HG03175 (cell line): Measurements from ENCODE around the gene SLC26A1.

Experiments
- ATAC-seq: cut with Tn5 transposase; IDR thresholded peaks from one replicate; pipeline ENCODE4 v1.9.1; 2021; ENCODE audit warnings: mild to moderate bottlenecking, moderate library complexity; ENCODE audit not compliant: unreplicated experiment

The SLC26A1 gene, protein sequence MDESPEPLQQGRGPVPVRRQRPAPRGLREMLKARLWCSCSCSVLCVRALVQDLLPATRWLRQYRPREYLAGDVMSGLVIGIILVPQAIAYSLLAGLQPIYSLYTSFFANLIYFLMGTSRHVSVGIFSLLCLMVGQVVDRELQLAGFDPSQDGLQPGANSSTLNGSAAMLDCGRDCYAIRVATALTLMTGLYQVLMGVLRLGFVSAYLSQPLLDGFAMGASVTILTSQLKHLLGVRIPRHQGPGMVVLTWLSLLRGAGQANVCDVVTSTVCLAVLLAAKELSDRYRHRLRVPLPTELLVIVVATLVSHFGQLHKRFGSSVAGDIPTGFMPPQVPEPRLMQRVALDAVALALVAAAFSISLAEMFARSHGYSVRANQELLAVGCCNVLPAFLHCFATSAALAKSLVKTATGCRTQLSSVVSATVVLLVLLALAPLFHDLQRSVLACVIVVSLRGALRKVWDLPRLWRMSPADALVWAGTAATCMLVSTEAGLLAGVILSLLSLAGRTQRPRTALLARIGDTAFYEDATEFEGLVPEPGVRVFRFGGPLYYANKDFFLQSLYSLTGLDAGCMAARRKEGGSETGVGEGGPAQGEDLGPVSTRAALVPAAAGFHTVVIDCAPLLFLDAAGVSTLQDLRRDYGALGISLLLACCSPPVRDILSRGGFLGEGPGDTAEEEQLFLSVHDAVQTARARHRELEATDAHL

DNA sequence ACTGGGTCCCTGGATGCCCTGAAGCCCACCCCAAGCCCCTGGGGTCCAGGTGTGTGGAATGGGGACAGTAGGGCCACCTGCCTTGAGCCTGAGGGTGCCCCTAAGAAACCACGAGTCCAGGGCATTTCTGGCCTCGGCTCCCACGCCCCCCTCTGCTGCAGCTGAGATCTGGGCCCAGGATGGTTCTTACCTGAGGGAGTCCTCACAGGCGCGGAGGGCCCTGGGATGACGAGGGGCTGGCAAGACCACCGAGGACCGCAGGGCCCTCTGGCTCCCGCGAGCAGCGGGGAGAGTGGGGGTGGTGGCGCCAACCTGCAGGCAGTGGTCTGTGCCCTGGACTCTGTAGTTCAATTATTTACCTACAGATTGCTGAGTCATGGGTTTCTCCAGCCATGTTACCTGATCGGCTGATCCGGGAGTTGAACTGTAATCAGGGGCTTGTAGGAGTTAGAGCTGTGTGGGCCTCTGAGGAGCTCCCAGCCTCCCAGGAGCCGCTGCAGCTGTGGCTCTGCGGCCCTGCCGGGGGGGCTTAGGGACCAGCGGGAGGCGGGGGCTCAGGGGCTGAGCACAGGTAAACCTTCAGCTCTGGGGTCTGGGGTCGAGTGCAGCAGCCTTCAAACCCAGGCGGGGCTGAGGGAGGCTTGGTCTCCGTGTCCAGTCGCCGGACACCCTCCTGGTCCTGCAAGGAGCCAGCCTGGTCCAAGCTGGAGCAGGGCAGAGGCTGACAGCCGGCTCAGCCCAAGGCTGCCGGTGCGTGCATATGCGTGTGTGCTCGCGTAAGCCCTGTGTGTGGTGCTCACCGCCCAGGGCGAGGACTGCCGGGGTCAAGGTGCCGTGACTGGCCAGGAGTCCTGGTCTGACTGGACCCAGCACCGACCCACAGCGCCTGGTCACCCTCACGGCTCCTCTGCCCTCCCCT, at the start of gene SLC26A1:
TSS of gene SLC26A1 (minus strand) at position 294 of the 919 bp plus-strand sequence. CDS start 1,701 bp downstream, outside the sequence.
- ATAC-seq: no peak

DNA sequence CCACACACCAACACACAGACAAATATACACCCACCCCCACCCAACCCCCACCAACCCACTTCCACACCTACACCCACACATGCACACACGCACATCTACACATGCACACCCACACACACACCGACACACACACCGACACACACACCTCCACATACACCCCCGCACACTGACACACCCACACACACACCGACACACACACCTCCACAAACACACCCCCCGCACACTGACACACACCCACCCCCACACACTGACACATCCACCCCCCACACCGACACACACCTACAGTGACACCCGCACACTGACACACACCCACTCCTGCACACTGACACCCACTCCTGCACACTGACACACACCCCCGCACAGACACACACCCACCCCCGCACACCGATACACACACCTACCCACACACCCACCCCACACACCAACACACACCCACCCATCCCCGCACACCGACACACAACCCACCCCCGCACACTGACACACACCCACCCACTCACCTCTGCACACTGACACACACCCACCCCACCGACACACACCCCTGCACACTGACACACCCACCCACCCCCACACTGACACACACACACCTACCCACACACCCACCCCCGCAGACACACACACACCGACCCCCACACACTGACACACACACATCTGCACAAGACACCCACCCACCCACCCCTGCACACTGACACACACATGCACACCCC, 49.3 kb upstream of the SLC26A1 start:
- no peak for ATAC-seq

DNA sequence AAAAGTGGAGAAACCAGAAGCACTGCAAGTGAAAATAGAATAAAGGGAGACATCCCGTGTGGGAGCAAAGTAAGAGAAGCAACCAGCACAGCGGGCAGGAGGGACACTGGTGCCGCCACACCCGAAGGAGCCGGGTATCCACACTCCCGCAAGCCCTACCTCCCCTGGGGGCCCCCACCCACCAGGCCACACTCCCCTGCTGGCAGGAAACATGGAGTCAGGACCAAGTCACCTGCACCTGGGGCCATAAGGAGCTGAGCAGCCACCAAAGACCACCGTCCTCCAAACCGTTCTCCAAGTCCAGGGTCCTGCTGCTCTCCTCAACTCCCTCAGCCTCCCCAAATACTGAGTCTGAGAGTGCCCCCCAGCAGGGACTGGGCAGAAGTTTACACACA, 48.7 kb upstream of the SLC26A1 start:
- ATAC-seq: no peak

DNA sequence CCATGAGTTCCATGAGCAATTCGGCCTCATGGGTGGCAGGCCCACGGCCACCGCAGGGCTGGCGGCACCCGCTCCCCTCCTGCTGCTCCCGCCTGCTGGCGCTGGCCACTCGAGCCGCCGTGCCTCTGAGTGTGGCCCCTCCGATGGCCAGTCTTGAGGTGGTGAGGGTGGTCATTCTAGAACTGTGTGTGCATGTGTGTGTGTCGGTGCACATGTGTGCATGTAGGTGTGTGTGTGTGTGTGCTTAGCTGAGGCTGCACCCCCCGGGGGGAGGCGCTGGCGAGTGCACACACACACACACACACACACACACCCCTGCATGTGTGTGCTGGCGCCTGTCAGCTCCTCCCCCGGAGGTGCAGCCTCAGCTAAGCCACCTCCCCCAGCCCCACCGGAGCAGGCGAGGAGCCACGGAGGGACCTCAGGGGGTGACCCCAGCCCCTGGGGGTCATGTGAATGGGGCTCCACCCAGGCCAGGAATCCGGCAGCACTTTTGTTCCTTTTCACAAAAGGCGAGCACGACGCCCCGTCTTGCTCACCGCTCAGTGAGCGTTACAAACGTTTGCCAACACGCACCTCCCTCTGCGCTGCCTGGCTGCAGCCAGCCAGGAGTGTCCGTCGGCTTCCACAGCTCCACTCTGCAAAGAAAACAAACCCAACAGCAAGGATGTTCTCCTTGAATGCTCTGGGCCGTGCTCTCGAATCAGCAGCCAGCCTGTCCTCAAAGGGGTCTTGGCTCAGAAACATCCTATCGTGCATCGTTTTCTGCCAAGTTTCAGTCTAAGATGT, 48.1 kb upstream of the SLC26A1 start:
- no peak for ATAC-seq

DNA sequence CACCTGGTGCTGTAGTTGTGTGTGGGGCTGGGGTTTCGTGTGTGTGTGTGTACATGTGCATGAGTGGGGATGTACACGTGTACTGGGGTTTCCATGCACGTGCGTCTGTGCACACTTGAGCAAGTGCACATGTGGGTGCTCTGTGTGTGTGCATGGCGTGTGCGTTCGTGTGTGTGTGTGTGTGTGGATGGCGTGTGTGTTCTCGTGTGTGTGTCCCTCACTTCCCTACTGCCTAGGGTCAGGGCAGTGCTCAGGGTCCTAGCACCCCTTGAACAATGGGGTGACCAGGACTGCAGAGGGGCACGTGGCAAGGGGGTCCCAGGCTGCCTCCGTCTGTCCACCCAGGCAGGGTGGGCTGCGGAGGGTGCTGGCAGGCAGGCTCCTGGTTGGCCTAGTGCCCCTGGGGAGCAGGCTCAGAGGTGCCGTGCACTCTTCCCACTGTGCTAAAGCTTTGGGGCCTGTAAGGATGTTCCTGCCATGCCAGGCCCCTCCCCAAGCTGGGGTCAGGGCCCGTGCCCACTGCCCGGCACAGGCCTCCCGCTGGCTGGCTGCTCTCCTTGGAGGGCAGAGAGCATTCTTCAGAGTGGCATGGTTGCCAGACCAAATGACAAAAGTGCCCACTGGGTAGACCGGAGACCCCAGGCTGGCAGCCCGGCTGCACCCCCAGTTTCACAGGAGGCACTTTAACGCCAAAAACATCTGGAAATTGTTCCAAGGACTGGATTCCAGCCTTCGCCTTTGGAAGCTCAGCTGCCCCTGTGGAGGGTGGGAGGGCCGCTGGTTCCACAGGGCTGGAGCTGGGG, 47.3 kb upstream of the SLC26A1 start:
- no peak for ATAC-seq

DNA sequence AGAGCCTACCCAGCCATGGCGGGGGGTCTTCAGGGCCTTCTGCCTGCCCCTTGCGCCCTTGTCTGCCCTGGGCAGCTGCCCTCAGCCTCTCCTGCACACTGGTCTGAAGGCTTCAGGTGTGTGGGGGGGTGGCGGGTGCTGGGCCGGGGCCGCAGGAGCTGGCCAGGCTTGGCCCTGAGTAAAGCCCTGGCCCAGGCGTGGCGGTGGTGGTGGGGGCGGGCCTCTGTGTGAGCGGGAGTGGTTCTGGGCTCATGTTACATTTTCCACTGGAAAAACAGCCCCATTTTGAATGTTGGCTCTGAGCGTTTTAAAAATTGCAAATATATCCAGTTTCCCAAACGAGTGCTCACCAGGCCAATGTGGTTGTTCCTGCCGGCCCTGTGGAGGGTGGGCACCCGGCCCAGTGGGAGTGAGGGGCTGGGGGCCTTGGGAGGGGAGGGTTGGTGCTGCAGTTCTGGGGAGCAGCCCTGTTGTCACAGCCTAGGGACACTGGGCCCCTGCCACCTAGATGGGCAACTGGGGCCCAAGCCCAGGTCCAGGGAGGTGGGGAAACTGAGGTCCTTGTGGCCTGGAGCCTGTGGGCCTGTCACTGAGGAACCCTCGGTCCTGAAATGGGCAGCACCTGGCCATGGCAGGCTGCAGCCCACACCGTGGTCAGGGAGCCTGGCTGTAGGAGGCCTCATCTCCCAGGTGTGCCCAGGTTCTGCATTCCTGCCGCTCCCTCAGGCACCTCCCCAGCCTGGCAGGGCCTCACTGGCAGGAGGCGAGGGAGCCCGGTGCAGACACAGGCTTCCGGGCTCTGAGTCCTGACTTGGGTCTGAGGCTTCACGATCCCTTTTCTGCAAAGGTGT, 46.5 kb upstream of the SLC26A1 start:
- ATAC-seq: no peak

DNA sequence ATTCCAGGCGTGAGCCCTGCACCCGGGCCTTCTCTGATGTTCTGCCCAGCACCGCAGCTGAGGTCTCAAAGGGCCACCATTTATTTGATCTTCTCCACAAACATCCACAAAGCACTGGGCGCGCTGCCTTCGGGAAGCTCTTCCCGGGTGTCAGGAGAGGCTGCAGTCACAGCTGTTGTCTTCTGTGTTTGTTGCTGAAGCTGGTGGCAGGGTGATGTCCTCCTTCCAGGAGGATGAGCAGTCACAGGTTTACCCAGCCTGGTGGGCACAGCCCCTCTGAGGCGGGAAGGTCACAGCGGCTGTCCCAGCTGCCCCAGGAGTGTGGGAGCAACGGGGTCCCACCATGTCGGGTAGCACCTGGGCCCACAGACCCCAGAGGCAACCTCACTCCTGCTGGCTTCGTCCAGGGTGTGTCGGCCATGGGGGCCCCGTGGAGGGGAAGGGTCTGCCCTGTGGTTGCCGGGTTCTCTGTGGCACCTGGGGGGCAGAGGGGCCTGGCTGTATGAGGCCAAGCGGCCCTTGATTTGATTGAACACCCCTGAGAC, 45.8 kb upstream of the SLC26A1 start:
- ATAC-seq: no peak

DNA sequence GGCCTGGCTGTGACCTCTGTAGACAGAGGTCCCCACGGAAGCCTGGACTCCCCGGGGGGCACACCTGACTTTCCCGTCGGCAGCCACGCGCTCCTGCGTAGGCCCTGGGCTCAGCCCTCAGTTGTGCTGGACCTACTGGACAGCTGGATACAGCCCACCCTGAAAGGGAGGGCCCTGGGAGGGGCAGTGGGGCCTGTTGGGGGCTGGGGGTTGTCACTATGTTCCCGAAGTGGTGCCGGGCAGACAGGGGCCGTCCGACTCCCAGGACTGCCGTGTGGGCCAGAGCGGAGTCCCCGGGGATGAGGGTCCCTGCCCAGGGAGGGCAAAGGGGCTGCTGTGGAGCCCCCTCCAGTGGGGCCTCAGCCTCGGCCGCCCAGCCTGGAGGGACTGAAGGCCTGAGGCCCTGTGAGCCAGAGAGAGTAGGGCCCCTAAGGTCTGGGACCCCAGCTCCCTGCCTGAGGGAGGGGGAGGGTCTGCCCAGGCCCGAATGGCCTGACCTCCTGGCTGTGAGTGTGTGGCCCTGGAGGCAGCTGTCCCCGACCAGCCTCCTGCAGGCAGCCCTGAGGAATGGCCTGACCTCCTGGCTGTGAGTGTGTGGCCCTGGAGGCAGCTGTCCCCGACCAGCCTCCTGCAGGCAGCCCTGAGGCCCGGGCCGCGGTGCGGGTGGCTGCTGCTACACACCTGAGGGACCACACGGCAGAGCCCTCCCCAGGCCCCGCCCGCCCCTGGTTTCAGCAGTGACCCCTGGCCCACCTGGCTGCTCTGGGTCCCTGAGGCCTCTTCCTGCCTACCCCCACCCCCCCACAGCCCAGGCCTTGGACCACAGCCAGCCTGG, 44.0 kb upstream of the SLC26A1 start:
- ATAC-seq: no peak

DNA sequence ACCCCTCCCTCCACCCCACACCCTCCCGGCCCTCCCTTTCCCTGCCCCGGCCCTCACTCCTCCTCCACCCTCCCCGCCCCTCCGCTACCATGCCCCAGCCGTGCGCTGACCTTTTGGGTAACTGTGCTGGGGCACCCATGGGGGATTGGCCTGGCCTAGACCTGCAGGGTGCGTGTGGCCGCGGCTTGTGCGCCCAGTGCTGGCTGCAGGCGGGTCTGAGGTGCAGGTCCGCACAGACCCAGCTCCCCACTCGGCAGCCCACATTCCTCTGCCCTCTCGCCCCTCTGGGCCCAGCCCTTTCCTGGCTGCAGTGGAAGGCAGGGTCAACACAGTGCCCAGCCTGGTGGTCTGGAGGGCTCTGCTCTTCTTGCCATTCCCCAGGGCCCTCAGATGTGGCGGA, 42.9 kb upstream of the SLC26A1 start:
- no peak for ATAC-seq

DNA sequence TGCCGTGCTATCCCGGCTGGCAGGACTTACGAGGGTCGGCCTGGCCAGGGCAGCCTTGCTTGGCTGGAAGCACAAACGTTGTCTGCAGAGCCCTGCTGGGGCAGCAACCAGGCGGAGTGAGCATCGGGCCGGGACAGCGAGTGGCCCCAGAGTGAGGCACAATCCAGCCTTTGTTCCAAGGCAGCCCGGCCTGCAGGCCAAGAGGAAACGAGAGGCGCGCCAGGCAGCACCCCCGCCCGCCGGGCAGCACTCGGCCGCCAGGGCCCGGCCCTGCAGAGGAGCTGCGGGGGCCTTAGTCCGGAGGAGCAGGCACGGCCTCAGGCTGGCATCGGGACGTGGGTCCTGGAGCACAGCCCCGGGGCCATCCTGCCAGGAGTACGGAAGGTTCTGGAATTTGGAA, 42.3 kb upstream of the SLC26A1 start:
- ATAC-seq: no peak

DNA sequence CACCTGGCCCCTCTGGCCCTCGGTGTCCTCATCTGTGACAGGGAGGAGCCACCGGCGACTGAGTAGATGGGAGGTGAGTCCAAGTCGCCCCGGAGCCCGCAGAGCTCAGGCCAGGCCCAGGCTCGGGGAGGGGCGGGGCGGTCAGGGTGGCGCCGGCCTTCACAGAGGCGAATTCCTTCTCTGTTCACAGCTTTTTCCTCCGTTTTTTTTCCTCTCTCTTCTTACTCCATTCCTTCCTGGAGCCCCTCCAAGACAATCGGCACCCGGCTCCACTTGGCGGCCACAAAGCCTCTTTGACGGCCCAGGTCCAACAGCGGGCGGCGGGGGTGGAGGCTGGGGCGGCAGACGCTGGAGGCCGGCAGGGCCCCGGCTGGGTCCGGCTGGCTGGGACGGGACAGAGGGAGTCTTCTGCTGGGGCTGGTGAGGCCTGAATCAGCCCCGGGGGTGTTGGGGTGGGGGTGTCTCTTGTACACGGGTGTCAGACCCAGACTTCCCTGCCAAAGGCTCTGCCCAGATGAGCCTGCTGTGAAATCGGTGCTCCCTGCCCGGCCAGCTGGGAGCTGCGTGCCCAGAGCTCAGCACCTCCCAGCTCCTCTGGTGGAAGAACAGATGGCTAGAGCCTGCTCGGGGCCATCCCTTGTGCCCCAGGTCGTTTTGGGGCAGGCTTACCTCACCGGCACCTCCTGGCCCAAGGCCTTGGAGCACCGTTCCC, 40.8 kb upstream of the SLC26A1 start:
- ATAC-seq: no peak

DNA sequence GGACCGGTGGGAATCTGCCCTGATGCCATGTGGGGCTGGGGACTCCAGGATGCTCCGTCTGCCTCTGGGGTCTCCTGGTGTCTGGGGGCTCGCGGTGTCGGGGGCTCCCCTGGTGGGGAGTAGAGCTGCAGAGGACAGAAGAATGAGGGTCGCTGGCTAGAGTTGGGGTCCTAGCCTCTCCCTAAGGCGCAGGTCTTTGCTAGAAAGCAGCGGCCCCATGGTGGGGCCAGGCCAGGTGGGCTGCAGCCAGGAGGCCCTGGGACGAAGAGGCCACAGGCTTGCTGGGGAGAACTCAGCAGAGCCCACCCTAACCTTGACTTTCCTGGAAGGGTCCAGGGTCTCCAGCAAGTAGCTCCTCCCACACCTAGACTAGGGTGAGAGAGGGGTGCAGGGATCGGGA, 39.7 kb upstream of the SLC26A1 start:
- ATAC-seq: no peak

DNA sequence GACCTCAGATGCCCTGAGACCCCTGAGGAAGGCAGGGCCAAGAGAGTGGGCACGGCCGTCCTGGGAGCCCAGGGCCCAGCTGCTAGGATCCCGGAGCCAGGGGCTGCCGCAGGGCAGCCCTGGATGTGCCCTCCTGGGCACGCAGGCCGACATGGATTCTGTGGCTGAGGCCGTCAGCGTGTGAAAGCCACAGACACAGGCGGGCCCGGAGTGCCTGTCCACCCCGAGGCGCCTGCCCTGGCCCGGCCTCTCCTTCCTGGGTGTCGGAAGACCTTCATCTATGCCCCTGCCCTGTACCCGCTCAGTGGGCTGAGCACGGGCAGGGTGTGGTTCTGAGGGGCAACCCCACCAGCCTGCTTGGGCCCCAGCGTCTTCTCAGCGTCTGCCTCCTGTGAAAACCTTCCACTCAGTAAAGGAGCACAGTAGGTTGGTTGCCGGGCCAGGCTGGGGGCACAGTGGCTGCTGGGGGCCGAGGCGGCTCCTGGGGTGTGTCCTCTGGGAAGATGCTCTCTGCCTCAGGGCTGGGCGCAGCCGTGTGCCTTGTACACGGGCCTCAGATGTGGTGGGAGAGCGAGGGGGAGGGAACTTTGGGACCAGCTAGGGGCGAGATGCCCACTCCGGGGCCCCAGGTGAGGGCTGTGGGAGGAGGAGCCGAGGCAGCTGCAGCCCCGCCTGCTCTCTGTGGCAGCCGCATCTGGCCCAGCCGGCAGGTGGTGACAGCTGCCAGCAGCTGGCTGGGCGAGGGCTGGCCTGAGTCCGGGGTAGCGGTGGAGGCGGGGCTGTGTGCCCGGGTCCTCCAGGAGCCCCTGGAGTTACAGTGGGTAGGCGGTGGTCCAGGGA, 39.0 kb upstream of the SLC26A1 start:
- ATAC-seq: no peak

DNA sequence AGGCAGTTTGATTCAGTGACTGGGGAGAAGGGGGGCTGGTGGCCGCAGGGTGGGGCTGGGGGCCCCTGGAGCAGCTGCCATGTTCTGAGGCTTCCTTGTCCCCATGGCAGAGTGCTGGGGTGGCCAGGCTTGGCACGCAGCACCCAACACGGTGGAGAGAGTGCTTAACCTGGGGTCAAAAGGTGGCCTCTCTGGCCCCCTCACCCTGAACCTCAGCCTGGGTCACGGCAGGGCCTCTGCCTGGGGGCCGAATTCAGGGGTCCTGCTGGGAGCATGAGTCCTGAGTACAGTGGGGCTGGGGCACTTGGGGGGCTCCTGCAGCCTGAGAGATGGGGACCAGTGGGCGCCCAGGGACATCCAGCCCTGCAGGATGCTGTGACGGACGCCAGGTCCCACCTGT, 38.1 kb upstream of the SLC26A1 start:
- ATAC-seq: no peak

DNA sequence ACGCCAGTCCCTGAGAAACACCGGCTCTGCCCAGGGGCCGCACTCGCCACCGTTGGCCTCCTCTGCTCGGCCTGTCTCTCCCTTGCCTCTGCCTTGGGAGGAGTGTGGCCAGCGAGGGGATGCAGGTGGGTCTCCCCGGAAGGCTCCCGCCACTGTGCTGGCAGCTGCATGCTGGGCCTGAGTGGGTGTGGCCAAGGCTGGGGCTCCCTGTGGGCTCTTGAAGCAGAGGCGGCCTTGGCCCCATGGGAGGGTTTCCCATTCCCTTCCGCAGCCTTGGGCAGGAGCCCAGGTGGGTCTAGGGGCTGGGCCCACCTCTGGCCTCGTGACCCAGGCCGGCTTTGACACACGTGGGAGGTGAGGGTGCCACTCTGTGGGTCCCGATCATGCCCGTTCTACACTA, 37.4 kb upstream of the SLC26A1 start:
- ATAC-seq: no peak

DNA sequence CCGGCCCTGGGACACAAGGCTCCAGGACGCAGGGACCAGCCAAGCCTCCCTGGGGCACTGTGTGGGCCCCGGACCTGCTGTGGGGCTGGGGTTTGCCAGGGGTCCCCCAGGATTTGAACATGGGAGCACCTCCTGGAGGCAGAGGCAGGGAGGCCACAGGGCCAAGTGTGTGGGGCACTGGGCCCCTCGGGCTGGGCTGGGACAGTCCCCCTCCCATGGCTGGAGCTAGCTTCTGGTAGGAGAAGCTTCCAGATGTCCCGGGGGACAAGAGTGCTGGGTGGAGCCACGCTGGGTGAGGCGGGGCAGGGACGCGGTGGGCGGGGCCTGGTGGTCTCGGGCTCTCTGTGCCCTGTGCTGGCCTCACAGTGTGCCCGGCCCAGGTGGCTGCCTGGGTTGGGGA, 36.8 kb upstream of the SLC26A1 start:
- no peak for ATAC-seq
